GM10266 (cell line): Measurements from ENCODE around the gene CD300LG.
"Not testable (repeated sequence)": the region's sequence is repeated elsewhere in the genome, so short reads cannot be mapped to it uniquely, and the experiment has no call there.

Source experiments
- DNase-seq: peaks from one replicate; pipeline ENCODE4 v3.0.0; 2012; ENCODE audit errors: extremely low spot score
- CTCF ChIP-seq: IDR thresholded peaks from 2 replicates; pipeline ENCODE4 v1.5.1; 2012; ENCODE audit warnings: mild to moderate bottlenecking, low read depth; ENCODE audit not compliant: control insufficient read depth, insufficient read depth; ENCODE audit errors: missing control alignments

Gene CD300LG

GRCh38 chr17:43846963-43847371 is at the start of gene CD300LG:
Gene CD300LG, plus strand, starts transcription at chr17:43847176. Its CDS starts 41 bp downstream, at chr17:43847217.
- TF ChIP-seq CTCF = no peak
- no peak for DNase-seq

- not testable (repeated sequence) for DNase-seq
Observed at GRCh38 chr17:43798024-43798423, 49.0 kb upstream of the CD300LG start.

GRCh38 chr17:43799047-43799446 is 47.9 kb upstream of the CD300LG start:
- DNase-seq = no peak
- TF ChIP-seq CTCF = no peak

- no peak for DNase-seq
- TF ChIP-seq CTCF = no peak
Observed at GRCh38 chr17:43800736-43801135, 46.2 kb upstream of the CD300LG start.

- no peak for DNase-seq
- TF ChIP-seq CTCF = no peak
Observed at GRCh38 chr17:43801844-43802243, 45.1 kb upstream of the CD300LG start.

- no peak for TF ChIP-seq CTCF
- no peak for DNase-seq
Observed at GRCh38 chr17:43803758-43804157, 43.2 kb upstream of the CD300LG start.

GRCh38 chr17:43805117-43805516 is 41.9 kb upstream of the CD300LG start:
- DNase-seq = no peak
- TF ChIP-seq CTCF = no peak

GRCh38 chr17:43808076-43808475 is 38.9 kb upstream of the CD300LG start:
- no peak for TF ChIP-seq CTCF
- DNase-seq = no peak
